IPS DF 19.7 (cell line): Measurements from ENCODE around the gene ZNRD2.
A peak's percentile ranks its signal among the peaks of the same experiment; 100 is the strongest.

Source experiments
- DNase-seq: peaks from one replicate; pipeline ENCODE4 v3.0.0-alpha.2; 2013; ENCODE audit warnings: low read depth, low spot score

Gene ZNRD2

GRCh38 chr11:65588199-65589054, 18.1 kb downstream of the ZNRD2 start:
- DNase-seq = no peak

GRCh38 chr11:65589444-65590239, 19.4 kb downstream of the ZNRD2 start:
- no peak for DNase-seq

- no peak for DNase-seq
Measured at GRCh38 chr11:65590240-65590738, 20.0 kb downstream of the ZNRD2 start.

GRCh38 chr11:65591939-65592857, 21.9 kb downstream of the ZNRD2 start:
- DNase-seq = no peak

- no peak for DNase-seq
Measured at GRCh38 chr11:65592858-65593517, 22.7 kb downstream of the ZNRD2 start.

DNA sequence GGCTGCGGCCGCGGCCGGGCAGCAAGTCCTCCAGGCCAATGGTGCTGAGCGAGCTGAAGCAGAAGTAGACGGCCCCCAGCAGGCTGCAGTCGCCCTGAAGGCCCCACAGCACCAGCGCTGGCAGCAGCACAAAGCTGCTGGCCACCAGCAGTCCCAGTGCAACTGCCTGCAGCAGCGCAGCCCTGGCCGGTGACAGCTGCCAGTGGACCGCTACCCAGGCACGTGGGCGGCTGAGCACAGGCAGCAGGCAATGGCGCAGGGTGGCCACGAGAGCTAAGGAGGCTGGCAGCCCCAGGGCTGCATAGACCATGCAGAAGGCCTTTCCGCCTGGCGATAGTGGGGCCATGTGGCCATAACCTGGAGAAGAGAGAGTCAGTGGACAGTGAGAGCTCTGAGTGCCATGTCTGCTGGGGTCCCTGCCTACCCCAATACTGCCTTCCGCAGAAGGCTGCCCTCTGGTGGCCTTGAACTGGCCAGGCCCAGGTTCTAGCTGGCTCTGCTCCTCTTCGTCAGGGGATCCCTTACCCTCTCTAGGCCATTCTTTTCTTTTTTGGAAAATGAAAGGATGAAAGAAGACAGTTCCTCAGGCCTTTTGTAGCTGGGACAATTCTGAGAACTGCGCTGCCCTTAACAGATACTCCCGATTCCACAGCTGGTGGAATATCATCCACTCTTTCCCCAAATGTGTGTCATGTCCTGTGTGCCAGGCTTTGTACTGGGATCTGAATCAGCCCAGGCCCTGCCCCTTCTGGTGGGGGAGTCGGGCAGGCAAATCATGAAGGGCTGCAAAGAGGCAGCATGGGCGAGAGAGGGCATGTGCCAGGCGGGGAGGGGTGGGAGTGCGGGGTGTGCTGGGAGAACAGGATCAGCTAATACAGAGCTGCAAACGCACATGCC, 23.5 kb downstream of the ZNRD2 start:
- no peak for DNase-seq

GRCh38 chr11:65595131-65595530, 24.9 kb downstream of the ZNRD2 start:
- DNase-seq = no peak

DNA sequence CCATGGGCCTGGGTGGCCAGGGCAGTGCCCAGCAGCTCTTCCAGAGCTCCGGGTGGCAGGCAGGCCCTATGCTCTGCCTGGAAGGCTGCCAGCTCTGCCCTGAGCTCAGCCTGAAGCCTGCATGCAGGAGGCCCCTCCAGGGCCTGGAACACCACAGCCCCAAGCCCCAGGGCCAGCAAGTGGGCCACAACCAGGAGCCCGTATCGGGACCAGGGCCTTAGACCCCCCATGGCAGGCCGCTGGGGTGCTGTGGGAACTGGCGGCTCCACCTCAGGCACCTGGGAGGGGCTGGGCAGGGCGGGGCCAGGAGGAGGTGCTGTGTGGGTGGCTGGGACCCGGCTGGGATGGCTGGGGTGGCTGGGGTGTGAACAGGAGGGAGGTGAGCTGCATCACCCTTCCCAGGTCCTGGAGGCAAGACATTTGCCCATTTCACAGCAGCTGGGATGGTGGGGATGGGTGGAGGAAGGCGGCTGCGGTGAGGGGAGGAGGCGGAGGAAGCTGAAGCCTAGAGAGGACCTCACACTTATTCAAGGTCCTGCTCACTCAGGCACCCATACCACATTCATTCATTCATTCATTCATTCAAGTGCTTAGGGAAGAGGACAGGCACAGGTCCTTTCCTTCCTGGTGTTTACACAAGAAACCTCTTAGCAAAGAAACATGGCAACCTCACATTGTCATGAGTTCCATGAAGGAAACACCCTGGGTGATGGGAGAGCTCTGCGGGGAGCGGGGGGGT, 25.4 kb downstream of the ZNRD2 start, which contains the start of gene KCNK7:
Gene KCNK7 (minus strand): TSS at position 258 of the 739 bp plus-strand sequence. CDS start 28 bp downstream, at position 230.
- no peak for DNase-seq

- DNase-seq = no peak
Measured at GRCh38 chr11:65596520-65596919, 26.2 kb downstream of the ZNRD2 start.

- no peak for DNase-seq
Measured at GRCh38 chr11:65598258-65598699, 28.0 kb downstream of the ZNRD2 start.

- no peak for DNase-seq
Measured at GRCh38 chr11:65599216-65599954, 29.1 kb downstream of the ZNRD2 start.

DNA sequence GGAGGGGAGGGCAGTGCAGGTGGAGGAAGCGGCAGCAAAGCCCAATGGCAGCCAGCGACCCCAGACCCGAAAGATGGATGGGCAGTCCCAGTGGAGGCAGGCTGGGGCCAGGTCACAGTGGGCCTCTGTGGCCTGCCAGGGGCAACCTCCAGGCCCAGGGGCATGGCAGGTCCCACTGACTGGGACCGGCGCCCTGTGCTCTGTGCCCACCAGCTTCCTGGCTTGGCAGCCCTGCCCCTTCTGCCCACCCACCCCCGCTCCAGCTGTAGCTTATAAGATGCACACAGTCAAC, 29.6 kb downstream of the ZNRD2 start:
- DNase-seq = no peak

GRCh38 chr11:65604258-65604657, 34.0 kb downstream of the ZNRD2 start:
- DNase-seq = no peak

DNA sequence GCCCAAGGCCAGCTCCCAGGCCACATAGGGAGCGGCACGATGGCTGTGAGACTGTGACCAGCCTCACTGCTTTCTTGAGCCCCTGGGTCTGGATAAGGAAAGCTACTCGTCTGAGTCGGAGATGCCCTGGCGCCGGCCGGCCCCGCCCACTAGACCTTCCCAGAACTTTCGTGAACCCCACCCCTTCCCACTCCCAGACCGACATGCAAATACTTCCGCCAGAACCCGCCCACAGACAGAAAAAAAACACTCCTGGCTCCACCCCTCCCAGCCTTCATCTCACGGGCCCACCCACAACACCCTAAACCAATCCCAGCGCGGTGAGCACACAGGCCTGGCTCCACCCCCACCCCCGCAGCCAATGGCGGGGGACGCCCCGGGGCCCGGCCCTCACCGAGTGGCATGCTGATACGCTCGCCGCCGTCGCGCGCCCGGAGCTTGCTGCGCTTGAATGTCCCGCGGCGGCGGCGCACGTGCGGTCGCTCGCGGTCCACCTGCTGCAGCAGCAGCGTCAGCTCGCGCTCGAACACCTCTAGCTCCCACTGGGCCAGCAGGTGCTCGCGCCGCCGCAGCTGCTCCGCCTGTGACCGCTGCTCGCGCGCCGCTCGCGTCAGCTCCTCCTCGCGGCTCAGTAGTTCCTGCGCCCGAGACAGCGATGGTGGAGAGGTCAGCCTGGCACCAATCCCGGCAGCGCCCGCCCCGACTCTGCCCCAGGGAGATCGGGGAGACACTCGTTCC, 36.8 kb downstream of the ZNRD2 start:
- peak; percentile 92 for DNase-seq

DNA sequence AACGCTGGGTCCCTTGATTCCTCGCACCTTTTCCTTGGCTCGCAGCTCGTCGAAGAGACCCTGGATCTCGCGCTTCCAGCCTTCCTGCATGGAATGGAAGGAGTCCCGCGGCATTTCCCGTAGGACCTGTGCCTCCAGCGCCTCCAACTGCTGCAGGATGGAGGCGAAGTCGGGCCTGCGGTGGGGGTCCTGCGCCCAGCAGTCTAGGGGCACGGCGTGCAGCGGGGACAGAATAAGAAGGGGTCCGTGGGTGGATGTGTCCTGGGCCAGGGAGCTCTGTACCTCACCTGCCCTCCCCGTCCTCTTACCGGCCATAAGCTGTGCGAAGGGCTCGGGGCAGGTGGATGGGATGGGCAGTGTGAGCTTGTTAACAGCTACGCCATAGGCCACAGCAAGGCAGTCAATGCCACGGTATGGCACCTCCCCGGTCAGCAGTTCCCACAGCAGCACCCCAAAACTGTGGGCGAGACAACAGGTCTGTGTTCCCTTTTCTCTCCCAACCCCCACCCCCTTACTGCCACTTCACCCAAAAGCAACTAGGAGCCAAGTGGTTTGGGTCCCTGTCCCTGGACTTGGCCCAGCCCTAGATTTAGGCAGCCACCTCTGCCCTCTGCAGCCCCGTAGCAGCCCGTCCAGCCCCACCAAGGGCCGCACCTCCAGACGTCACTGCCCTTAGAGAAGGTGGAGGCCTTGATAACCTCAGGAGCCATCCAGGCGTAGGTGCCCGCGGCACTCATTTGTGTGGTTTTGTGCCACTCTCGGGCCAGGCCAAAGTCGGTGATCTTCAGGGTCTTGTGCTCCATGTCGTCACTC, 37.5 kb downstream of the ZNRD2 start:
- DNase-seq = no peak

GRCh38 chr11:65609229-65609628, 39.0 kb downstream of the ZNRD2 start:
- no peak for DNase-seq

- no peak for DNase-seq
Measured at GRCh38 chr11:65609665-65610064, 39.4 kb downstream of the ZNRD2 start.
